IPS-11a (cell line): Measurements from ENCODE around the gene VPS41.

ENCODE experiments used
- H3K4me3 ChIP-seq: one replicate; pipeline ENCODE4 v1.5.1; 2013; ENCODE audit warnings: low read depth, low read length, control low read depth

Gene VPS41

DNA sequence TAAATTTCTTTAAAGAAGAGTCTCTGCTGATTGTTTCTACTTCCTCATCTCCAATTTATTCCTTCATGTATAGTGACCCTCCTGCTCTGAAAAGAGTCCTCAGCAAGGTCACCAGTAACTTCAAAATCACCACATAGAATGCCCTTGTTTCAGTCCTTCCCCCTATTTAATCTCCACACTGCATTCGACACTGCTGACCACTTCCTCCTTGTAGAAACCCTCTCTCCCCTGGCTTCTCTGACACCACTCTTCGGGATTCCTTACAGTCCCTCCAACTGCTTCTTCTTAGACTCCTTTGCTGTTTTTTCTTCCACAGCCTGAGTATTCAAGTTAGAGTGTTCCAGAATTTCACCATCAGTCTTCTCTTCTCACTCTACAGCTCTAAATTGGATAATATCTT is 89.5 kb downstream of the VPS41 start:
- no peak overlapping the region for H3K4me3 ChIP-seq

DNA sequence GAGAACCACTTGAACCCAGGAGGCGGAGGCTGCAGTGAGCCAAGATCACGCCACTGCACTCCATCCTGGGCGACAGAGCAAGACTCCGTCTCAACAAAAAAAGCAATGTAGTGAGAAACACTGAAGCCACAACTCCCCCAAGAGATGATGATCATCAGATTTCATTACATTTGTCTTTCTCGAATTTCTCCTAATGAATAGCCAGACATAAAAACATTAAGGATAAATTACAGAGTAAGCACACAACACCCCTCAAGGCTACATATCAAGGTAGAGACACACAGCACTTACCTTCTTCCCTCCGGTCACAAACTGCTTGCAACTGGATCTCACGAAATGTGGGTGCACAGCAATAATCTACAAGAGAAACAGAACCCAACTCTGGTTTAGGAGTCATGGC is 91.5 kb downstream of the VPS41 start:
- no peak overlapping the region for H3K4me3 ChIP-seq

DNA sequence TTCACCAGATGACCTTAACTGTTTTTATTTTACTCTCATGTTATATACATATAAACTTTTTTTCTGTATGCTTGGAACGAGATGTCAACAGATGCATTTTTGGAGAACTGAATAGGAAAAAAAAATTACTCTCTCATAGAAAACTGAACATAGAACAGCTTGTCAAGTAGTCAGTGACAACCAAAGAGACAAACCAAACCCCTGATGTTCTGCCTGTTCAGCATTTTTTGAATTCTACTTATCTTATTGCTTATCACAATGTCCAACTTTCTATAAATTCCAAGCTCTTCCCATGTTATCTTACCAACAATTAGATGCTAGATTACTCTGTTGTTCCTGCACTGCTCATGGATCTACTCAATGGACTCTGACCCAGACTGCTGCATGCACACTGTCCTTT is 95.2 kb downstream of the VPS41 start:
- H3K4me3 ChIP-seq = no peak overlapping the region

DNA sequence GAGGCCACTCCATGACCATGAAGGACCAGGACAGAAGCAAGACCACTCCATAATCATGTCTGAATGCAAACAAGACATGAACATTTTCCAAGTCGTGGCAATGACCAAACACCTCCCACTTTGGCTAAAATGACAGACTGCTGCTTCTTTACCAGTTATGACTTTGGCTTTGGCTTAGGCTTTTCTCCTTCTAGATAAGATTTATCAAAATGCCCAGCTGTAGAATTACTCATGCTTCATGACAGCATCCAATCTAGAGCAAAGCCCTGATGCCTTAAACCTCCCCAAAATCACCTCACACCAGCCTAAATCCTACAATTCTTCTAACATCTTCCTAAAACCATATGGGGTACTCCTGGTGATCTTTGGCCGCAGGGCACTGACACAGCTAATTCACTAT is 102.1 kb downstream of the VPS41 start:
- H3K4me3 ChIP-seq = no peak overlapping the region

DNA sequence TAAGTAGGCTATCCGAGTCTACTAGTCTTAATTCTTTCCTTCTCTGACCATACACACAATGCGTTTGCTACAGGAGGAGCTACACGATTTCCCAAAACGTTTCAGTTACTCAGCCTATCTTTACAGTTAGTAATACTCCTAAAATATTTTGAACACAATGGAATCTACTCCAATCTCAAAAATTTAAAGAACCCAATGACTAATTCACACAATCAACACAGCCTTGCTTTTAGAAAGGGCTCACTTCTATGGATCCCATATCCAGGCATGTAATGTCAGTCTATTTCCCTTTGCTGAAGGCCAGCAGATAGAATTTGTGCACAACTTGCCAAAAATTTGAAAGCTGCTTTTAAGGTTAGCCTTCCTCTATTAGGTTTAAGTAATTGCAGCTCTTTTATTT is 107.2 kb downstream of the VPS41 start:
- H3K4me3 ChIP-seq = no peak overlapping the region

- H3K4me3 ChIP-seq = no peak overlapping the region
These were observed 110.3 kb downstream of the VPS41 start for GRCh38 chr7:38798552-38799267.

DNA sequence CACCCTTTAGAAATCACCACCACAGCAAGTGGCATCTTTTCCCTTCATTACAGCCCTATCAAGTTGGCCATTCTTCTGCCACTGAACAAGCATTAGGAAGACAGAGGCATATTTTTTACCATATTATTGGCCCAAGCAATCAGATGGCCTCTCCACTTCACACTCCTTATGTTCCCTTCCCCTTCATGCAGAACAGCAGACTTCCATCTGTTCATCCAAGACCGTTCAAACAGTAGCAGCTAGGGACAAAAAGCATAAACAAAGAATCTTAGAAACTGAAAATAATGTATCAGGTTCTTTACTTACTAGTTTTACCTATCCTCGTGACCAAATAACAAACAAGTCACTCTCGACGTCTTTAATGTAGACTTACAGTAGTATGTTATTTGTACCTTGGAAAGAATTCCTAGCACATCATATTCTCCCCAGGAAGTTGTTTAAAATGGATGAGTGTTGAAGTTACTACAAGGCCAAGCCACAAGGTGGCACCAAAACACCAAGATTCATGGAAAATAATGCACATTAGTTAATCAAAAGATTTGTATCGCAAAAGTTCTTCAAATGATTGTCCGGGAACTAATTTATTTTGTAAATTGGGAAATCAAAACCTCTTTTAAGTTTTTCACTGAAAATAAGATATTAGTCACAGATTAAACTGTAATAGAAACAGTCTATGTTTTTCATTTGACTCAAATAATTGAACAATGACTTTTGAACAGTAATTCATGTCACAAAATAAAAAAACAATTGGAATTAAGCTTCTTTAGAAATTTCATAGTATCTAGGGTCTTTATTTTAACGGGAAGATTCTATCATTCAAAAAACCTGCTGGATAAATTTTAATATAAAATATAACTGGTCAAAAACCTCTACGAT is 112.1 kb downstream of the VPS41 start:
- H3K4me3 ChIP-seq = no peak overlapping the region

DNA sequence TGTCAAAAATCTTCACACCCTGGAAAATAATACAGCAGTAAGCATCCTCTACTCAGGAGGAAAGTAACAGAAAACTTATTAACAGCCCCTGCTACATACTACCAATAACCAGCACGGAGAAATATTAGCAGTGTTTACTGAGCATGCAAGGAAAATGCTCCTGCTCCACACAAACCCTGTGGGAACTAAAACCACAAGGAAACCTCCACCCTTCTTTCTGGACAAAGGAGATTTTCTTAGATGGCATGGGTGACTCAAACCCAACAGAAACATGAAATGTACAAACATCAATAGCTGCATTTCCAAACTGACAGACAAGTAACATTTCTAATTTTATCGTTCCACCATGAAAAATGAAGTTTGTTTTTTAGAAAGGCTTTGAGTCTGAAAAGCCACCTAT is 113.4 kb downstream of the VPS41 start:
- no peak overlapping the region for H3K4me3 ChIP-seq

DNA sequence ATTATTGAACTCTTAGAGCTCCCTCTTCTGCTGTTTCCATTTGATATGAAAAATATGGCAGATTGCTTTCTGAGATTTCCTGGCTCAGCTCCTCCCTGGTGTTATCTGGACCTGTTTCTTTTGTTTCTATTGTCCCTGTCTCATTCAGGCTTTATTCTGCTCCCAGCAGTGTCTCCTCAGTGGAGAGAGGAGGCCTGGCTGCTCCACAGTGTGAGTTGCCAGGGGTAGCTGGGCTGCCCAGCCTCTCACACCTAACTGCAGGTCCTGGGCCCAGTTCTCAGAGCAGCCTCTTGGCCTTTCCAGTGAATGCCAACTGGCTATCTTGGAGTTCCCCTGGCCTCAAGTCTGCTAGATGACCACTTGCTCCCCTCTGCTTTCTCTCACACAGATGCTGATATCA is 127.0 kb downstream of the VPS41 start:
- no peak overlapping the region for H3K4me3 ChIP-seq

DNA sequence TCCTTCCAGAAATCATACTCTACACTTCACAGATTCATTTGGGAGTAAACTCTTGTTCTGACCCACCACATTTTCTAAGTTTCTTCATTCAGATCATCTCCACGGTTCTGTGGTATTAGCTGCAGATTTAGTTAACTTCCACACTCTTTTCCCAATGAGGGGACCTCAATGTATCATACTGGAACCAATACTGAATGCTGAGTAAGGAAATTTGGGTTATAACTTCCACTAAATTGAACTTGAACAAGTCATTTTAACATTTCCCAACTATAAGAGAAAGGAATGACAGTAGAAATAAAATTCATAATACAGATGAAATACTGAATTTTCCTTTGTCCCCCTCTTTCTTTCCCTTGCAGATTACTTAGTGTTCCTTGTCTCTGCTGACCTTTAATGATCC is 131.4 kb downstream of the VPS41 start:
- H3K4me3 ChIP-seq = no peak overlapping the region

DNA sequence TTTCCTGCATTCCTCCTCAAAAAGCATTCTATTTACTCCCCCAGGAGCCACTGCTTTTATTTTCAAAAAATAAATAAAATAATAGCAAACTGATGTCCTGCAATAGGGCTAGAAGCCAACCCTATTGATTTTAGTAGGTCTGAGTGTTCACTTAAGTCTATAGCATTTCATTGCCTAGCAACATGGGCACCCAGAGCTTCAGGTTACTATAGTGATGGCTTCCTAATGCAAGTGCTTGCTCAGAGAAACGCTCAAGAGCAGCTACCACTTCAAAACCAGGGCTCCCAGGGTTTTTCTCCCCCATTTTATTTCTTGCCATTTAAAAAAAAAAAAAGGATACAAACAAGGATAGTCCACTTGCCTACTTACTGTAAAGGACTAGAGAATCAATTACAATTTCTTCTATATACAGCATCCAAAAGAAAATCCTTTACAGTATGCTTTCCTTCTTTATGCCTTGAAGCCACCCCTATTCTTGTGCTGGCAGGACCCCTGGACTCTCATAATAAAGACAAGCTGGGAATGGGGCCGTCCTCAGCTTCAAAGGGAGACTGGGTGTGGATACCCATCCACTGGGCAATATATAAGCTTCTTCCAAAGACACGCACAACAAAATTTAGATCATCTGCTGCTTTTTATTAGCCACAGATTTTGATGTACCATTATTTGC is 133.3 kb downstream of the VPS41 start:
- H3K4me3 ChIP-seq = no peak overlapping the region

DNA sequence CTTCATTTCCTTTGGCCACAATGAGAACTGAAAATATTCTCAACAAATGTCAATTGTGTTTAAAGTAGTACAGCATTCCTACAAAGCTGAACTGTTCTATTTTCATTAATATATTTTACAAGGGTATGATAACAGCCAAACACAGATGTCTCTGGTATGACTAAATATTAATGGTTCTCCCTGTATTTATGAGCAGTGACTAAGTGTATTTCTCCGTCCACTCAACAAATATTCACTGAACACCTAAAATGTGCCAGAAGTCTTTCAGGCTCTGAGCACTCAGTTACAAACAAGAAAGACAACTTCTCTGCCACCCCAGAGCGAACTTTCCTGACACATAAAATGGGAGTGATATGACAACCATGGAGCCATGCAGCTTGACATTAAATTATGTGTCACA is 135.6 kb downstream of the VPS41 start:
- H3K4me3 ChIP-seq = no peak overlapping the region

- H3K4me3 ChIP-seq = no peak overlapping the region
These were observed 148.8 kb downstream of the VPS41 start for GRCh38 chr7:38760226-38760625.

DNA sequence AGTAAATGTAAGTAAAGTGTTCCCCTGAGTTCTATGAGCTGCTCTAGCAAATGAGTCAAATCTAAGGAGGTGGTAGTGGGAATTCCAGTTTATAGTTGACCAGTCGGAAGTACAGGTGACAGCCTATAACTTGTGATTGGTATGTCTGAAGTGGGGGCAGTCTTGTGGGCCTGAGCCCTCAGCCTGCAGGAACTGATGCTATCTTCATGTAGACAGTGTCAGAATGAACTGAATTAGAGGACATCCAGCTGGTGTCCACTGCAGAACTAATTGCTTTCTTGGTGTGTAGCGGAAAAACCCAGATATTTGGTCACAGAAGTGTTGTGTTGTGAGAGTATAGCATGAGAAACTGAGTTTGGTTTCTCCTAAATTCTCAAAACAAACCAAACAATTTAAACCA is 150.0 kb downstream of the VPS41 start:
- H3K4me3 ChIP-seq = no peak overlapping the region

DNA sequence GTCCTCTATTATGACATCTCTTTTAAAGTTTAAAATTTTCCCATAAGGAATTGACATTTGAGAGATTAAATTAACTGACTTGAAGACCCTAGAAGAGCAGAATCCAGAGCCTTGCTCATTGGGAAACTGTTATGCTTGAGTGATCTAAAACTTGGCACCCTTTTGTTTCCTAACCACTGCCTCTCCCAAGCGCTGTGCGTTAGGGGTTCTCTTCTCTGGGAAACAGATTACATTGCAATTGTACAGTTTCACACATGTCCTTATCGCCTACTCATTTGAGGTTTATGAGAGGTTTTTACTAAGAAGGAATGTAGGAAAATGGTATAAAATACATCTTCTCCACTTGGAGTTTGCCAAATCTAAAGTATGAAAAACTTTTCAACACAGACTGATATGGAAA is 151.1 kb downstream of the VPS41 start:
- no peak overlapping the region for H3K4me3 ChIP-seq

- no peak overlapping the region for H3K4me3 ChIP-seq
These were observed 152.5 kb downstream of the VPS41 start for GRCh38 chr7:38756521-38756920.

DNA sequence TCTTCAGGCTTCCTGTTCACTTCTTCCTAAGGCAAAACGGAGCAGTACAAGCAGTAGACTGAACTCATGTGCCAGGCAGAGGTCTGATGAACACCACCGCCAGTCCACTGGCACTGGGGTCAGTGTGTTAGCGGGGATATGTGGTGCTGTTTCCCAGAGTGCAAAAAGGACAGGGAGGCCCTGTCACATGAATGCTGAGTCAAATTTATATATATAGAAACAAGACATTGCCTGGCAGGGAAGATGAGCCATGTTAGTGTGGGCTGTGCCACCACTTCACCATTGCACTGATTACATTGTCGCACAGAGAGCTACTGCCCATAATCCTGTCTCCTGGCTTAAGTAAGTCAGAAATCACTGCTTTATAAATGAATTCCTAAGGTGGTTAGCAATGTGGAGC is 155.6 kb downstream of the VPS41 start:
- H3K4me3 ChIP-seq = no peak overlapping the region

DNA sequence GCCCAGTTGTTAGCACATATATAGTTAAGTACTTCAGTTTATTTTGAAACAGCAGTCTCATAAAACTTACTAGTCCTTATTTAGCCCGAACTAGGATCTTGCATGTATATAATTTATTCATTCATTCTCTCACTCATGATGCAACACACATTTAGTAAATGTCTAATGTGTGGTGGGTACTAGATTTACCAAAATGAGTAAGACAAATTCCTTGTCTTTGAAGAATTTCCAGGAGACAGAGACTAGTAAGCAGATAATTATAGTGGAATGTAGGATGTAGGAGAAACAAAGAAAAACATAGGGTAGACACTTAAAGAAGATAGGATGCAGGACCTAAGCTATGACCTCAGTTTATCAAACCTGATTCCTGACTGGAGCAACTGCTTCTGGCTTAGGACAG is 157.6 kb downstream of the VPS41 start:
- no peak overlapping the region for H3K4me3 ChIP-seq

DNA sequence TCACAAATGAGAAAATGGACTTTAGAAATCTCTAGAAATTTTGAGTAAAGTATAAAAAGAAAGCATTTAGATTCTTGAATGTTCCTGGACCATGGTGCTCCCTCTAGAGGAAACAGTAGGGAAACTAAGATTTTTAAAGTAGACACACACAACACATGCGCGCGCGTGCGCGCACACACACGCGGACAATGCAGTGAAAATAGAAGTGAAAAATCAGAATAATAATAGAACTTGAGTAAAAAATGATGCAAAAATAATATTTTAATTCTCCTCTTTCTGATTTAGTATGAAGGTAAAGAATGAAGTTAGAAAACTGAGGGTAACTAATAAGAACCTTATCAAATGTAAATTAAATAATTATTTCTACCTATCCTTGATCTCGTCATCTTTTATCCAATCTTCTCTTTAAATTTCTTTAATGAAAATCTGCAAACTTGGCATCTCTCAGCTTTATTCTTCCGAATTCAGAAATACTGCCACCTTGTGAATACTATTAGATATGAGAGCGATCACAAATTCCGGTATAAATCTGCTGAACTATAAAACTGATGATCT is 160.9 kb downstream of the VPS41 start:
- no peak overlapping the region for H3K4me3 ChIP-seq

- no peak overlapping the region for H3K4me3 ChIP-seq
These were observed 162.6 kb downstream of the VPS41 start for GRCh38 chr7:38746438-38746837.

- no peak overlapping the region for H3K4me3 ChIP-seq
These were observed 164.2 kb downstream of the VPS41 start for GRCh38 chr7:38744746-38745145.

GRCh38 chr7:38743899-38744298 is 165.1 kb downstream of the VPS41 start:
- H3K4me3 ChIP-seq = no peak overlapping the region
